ENCODE results near the gene TMEM170A. TPM values are rescaled to one million over a fixed set of nuclear protein-coding genes. Genes with fewer than 3 reads are reported as not detected.
"Not testable (repeated sequence)": the region's sequence is repeated elsewhere in the genome, so short reads cannot be mapped to it uniquely, and the experiment has no call there.

Gene TMEM170A
- total RNA-seq, 1 donor from 2014 or later, result 46.4 TPM

GRCh38 chr16:75501359-75501758, 36.9 kb upstream of the TMEM170A start:
- no peaks in the 10 kb centered on the region for H3K36me3 Mint-ChIP-seq
- no peak overlapping the region for H3K4me3 Mint-ChIP-seq
- H3K4me1 Mint-ChIP-seq (ENCODE audit: unreplicated experiment), result peaks cover 8% of the 10 kb centered on the region
- no peak for DNase-seq (ENCODE audit: extremely low spot score, unreplicated experiment)
- no peak overlapping the region for H3K27ac Mint-ChIP-seq
- TF ChIP-seq CTCF (conservative IDR thresholded peaks at IDR 0.05), result no peak
- H3K9me3 Mint-ChIP-seq, result no peaks in the 10 kb centered on the region
- peaks cover 3% of the 10 kb centered on the region for H3K27me3 Mint-ChIP-seq

DNA sequence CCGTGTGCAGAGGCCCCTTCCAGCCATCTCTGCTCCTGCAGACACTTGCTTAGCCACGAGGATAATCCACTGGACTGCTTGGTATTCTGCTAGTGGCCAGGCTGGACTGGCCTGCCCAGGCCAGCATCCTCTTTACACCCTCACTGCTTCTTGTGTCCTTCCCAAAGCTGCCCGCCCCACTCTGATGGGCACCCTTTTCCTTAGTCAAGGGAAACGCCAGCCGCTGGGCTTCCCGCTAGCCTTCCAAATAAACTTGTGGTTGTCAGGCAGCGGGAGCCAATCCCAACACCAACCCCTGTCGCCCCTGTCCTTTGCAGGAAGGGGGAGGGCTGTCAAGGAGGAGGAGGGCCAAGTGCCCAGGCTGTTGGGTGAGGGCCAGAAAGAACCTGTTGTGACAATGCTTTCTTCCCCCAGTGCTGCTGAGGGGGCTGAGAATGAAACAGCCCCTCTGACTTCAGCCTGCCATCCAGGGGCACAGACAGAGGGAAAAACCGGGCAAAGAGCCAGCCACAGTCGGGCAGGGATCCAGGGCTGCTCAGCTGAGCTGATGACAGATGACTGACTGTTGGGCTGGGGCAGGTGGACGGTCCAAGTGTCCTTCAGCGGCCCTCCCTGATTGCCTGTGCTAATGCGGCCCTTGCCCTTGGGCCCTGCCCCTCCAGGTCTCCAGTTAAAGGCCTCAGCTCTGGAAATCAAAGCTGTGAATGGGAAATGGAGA, 34.3 kb upstream of the TMEM170A start:
- not testable (repeated sequence) for H3K9me3 Mint-ChIP-seq; H3K36me3 Mint-ChIP-seq; DNase-seq (ENCODE audit: extremely low spot score, unreplicated experiment); H3K4me1 Mint-ChIP-seq (ENCODE audit: unreplicated experiment); H3K27ac Mint-ChIP-seq; H3K4me3 Mint-ChIP-seq
- H3K27me3 Mint-ChIP-seq, result peaks cover 12% of the 10 kb centered on the region

DNA sequence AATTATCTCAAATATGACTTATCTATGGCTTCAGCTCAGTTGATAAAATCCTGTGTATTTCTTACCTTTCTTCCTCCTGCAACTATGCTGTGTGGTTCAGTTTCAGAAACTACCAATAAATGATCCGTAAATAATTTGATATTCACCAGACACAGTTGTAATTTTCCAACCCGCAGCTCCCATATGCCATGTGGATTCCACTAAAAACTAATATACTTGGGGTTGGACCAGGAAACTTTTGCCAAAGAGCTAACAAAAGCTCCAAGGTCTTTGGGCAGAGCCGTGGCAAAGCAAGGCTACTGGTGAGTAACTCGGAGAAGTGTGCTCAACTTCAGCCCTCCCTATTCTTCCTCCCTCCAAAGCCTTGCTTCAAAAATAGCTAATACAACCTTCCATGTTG, 33.1 kb upstream of the TMEM170A start:
- Mint-ChIP-seq H3K4me1 (ENCODE audit: unreplicated experiment) (peaks cover 6% of the 10 kb centered on the region), H3K27me3 (peaks cover 15% of the 10 kb centered on the region), H3K9me3 (no peaks in the 10 kb centered on the region), H3K36me3 (no peaks in the 10 kb centered on the region), H3K27ac (no peak overlapping the region), H3K4me3 (no peak overlapping the region)
- no peak for DNase-seq (ENCODE audit: extremely low spot score, unreplicated experiment)
- no peak for TF ChIP-seq CTCF (conservative IDR thresholded peaks at IDR 0.05)

GRCh38 chr16:75495076-75495674, 30.7 kb upstream of the TMEM170A start, which contains the start of gene CHST6:
CHST6 (minus strand) TSS chr16:75495441; CDS start chr16:75479828, 15,613 bp downstream.
- Mint-ChIP-seq H3K27ac (peak within 1 kb of the TSS; percentile 51), H3K9me3 (no peaks in the 10 kb centered on the region), H3K36me3 (no peaks in the 10 kb centered on the region), H3K27me3 (peaks cover 15% of the 10 kb centered on the region), H3K4me1 (ENCODE audit: unreplicated experiment) (peaks cover 6% of the 10 kb centered on the region), H3K4me3 (peak within 1 kb of the TSS; percentile 89)
- TF ChIP-seq CTCF (conservative IDR thresholded peaks at IDR 0.05), result no peak
- DNase-seq (ENCODE audit: extremely low spot score, unreplicated experiment), result no peak

DNA sequence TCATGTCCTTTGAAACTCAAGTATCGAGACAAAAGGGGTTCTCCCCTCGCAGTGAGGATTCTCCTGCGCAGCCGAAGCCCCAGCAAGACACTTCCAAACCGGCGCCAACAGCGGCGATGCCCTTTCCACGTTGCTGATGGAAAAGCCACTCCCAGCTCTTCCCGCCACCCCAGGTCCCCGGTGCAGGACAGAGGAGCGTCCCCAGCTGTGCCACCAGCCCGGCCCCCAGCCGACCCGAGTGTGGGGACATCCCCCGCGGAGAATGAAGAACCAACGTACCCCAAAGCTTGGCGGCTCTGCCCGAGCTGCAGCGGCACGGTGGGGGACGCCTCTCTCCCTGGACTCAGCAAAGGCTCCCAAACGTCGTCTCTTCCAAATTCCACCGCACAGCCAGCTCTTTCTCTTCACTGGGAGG, 30.2 kb upstream of the TMEM170A start:
- no peak for TF ChIP-seq CTCF (conservative IDR thresholded peaks at IDR 0.05)
- peaks cover 6% of the 10 kb centered on the region for H3K4me1 Mint-ChIP-seq (ENCODE audit: unreplicated experiment)
- H3K27ac Mint-ChIP-seq, result peak overlapping the region; percentile 51
- H3K9me3 Mint-ChIP-seq, result no peaks in the 10 kb centered on the region
- no peaks in the 10 kb centered on the region for H3K36me3 Mint-ChIP-seq
- peak overlapping the region; percentile 89 for H3K4me3 Mint-ChIP-seq
- no peak for DNase-seq (ENCODE audit: extremely low spot score, unreplicated experiment)
- H3K27me3 Mint-ChIP-seq, result peaks cover 15% of the 10 kb centered on the region

DNA sequence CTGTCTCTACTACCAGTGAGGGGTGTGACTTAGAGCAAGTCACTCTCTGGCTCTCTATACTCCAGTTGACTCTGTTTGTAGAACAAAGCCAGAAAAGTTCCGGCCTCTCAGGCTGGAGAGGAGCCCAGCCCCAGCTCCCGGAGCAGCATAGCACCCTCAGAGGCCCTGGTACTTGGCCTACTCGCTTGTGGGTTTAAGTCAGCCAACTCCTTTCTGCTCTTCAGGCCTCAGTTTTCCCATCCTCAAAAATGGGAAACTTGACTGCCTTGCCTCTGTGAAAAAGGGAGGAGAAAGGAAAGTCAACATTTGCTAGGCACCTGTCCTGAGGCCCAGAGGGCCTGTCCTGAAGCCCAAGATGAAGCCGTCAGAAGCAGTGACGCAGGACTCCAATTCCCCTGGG, 29.7 kb upstream of the TMEM170A start:
- DNase-seq (ENCODE audit: extremely low spot score, unreplicated experiment), result no peak
- peaks cover 15% of the 10 kb centered on the region for H3K27me3 Mint-ChIP-seq
- no peak for TF ChIP-seq CTCF (conservative IDR thresholded peaks at IDR 0.05)
- H3K4me3 Mint-ChIP-seq, result peak overlapping the region; percentile 89
- H3K9me3 Mint-ChIP-seq, result no peaks in the 10 kb centered on the region
- no peak overlapping the region for H3K27ac Mint-ChIP-seq
- no peaks in the 10 kb centered on the region for H3K36me3 Mint-ChIP-seq
- peaks cover 6% of the 10 kb centered on the region for H3K4me1 Mint-ChIP-seq (ENCODE audit: unreplicated experiment)

All from type B pancreatic cell (in vitro differentiated cells).